Lung (tissue), 12 donors: ENCODE measurements around the gene MAP2K5. TPM values are rescaled to one million over a fixed set of nuclear protein-coding genes. Genes with fewer than 3 reads are reported as not detected.

ENCODE experiments used
- ATAC-seq: fragments of 200-7000 bp; cut with Tn5 transposase; one replicate; pipeline ENCODE4 v1.9.1; 2020; ENCODE audit warnings: moderate number of reproducible peaks; ENCODE audit not compliant: insufficient read depth, low FRiP score
- DNase-seq, 3 donors: peaks; one replicate each; pipeline ENCODE4 v3.0.0-alpha.2; 2013 to 2017
- H3K27ac ChIP-seq, 2 donors: one replicate each; pipeline ENCODE4 v1.5.1; 2013; ENCODE audit warnings: mild to moderate bottlenecking in 2 of 2, moderate library complexity in 2 of 2, control low read depth in 1 of 2, inconsistent platforms in 1 of 2, low read depth in 1 of 2, low read length in 1 of 2
- H3K27me3 ChIP-seq, 3 donors: one replicate each; pipeline ENCODE4 v1.5.1; 2013; ENCODE audit warnings: low read length in 2 of 3; ENCODE audit not compliant: control insufficient read depth in 3 of 3, insufficient read depth in 3 of 3
- H3K36me3 ChIP-seq, 4 donors: one replicate each; pipeline ENCODE4 v1.5.1; 2013; ENCODE audit warnings: low read length in 4 of 4, mild to moderate bottlenecking in 1 of 4, moderate library complexity in 1 of 4; ENCODE audit not compliant: control insufficient read depth in 4 of 4, insufficient read depth in 4 of 4
- H3K4me1 ChIP-seq, 5 donors: one replicate each; pipeline ENCODE4 v1.5.1; 2013; ENCODE audit warnings: low read length in 5 of 5, mild to moderate bottlenecking in 2 of 5, moderate library complexity in 1 of 5; ENCODE audit not compliant: control insufficient read depth in 5 of 5, insufficient read depth in 5 of 5
- H3K4me3 ChIP-seq: one replicate; pipeline ENCODE4 v1.5.1; 2013; ENCODE audit warnings: mild to moderate bottlenecking, control low read depth, moderate library complexity
- H3K9ac ChIP-seq, 2 donors: one replicate each; pipeline ENCODE4 v1.5.1; 2013; ENCODE audit warnings: low read length in 2 of 2, control low read depth in 1 of 2; ENCODE audit not compliant: insufficient read depth in 1 of 2
- H3K9me3 ChIP-seq, 4 donors: one replicate each; pipeline ENCODE4 v1.5.1; 2013; ENCODE audit warnings: low read length in 3 of 4, mild to moderate bottlenecking in 1 of 4, moderate library complexity in 1 of 4; ENCODE audit not compliant: control insufficient read depth in 4 of 4, insufficient read depth in 3 of 4
- WGBS, 2 donors: extraction: QIAGEN DNeasy Blood & Tissue Kit; methylation state at CpG; one replicate each; pipeline ENCODE4 v1.1.7; 2013; 5-methylcytosine and 5-hydroxymethylcytosine counted together
- polyA plus RNA-seq, 2 donors: library from polyadenylated mRNA; stranded (reverse); fragments of 200-250 nt; gene quantifications; one replicate each; pipeline ENCODE4 v1.2.1, GENCODE V29; 2013
- total RNA-seq, 2 donors: library from RNA; depleted of rRNA in 1 of 2; stranded (reverse); fragments of >200 nt in 1 of 2; gene quantifications; one replicate each; pipeline ENCODE4 v1.2.1, GENCODE V29; 2014 to 2021
- TF ChIP-seq, protein P1 (sequence below): IDR thresholded peaks from 2 replicates; pipeline ENCODE4 v1.5.1; 2012; ENCODE audit warnings: mild to moderate bottlenecking; ENCODE audit errors: control extremely low read depth, extremely low read depth
- donor health status: control.
- donor health status: control.
- donor health status: Bipolar disorder and iron deficiency.
- donor health status: healthy.
- donor health status: DM: yes; HTN: yes; CAD: no.

MAP2K5 gene
- total and polyA plus RNA-seq, 4 donors, result 6.3 to 19.1 (median 12.4) TPM

DNA sequence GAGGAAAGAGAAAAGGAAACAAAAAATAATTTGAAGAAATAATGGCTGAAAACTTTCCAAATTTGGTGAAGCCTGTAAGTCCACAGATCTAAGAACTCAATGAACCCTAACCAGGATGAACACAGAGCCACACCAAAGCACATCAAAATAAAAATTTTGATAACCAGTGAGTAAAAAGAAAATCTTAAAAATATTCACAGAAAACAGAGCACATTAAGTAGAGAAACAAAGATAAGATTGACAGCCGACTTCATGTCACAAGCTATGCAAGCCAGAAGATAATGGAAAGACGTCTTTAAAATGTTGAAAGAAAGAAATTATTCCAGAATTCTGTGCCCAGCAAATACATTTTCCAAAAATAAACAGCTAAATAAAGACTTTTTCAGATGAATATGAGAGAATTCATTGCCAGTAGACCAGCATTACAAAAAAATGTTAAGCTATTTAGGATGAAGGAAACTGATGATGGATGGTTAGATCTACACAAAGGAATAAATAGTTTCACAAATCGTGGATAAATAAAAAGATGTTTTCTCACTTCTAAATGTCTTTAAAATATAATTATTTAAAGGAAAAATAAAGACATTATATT lies 142.6 kb downstream of the MAP2K5 start:
- Histone ChIP-seq H3K27ac (no peak overlapping the region), H3K27me3 (no peaks in the 10 kb centered on the region), H3K36me3 (peaks cover 0 to 4% (median 1%) of the 10 kb centered on the region in 4 donors), H3K4me1 (no peaks in the 10 kb centered on the region), H3K9me3 (peaks cover 0 to 12% (median 4%) of the 10 kb centered on the region in 4 donors), H3K4me3 (no peak overlapping the region), H3K9ac (no peak overlapping the region)
- ATAC-seq (no peak), DNase-seq (peak in 2 of 3 donors; percentile 60 to 69)
- WGBS, 2 donors, result 89 to 93% methylated on average over 3 of the region's 3 CpGs
- TF ChIP-seq, protein P1, sequence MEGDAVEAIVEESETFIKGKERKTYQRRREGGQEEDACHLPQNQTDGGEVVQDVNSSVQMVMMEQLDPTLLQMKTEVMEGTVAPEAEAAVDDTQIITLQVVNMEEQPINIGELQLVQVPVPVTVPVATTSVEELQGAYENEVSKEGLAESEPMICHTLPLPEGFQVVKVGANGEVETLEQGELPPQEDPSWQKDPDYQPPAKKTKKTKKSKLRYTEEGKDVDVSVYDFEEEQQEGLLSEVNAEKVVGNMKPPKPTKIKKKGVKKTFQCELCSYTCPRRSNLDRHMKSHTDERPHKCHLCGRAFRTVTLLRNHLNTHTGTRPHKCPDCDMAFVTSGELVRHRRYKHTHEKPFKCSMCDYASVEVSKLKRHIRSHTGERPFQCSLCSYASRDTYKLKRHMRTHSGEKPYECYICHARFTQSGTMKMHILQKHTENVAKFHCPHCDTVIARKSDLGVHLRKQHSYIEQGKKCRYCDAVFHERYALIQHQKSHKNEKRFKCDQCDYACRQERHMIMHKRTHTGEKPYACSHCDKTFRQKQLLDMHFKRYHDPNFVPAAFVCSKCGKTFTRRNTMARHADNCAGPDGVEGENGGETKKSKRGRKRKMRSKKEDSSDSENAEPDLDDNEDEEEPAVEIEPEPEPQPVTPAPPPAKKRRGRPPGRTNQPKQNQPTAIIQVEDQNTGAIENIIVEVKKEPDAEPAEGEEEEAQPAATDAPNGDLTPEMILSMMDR, result no peak

DNA sequence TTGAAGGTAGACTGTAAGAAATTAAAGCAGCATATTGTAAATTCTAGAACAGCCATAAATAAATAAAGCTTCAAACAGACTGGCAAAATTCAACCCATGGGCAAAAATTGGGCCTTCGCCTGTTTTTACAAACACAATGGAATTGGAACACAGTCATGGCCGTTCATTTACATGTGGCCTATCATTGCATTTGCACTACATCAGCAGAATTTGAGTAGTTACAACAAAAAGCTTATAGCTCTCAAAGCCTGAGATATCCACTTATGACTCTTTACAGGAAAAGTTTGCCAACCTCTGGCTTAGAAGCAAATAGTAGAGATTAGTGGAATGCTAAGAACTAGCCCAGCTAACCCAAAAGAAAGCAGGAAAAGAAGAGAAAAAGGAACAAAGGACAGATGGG lies 143.2 kb downstream of the MAP2K5 start:
- DNase-seq (no peak), ATAC-seq (no peak)
- H3K9me3 ChIP-seq, result peaks cover 0 to 12% (median 4%) of the 10 kb centered on the region in 4 donors
- H3K27ac ChIP-seq, result no peak overlapping the region
- peaks cover 0 to 4% (median under 1%) of the 10 kb centered on the region in 4 donors for H3K36me3 ChIP-seq
- WGBS, 2 donors, result 97 to 99% methylated on average over 2 of the region's 2 CpGs
- no peaks in the 10 kb centered on the region for H3K27me3 ChIP-seq
- H3K4me1 ChIP-seq, result no peaks in the 10 kb centered on the region
- H3K4me3 ChIP-seq, result no peak overlapping the region
- TF ChIP-seq, protein P1, result no peak
- no peak overlapping the region for H3K9ac ChIP-seq

DNA sequence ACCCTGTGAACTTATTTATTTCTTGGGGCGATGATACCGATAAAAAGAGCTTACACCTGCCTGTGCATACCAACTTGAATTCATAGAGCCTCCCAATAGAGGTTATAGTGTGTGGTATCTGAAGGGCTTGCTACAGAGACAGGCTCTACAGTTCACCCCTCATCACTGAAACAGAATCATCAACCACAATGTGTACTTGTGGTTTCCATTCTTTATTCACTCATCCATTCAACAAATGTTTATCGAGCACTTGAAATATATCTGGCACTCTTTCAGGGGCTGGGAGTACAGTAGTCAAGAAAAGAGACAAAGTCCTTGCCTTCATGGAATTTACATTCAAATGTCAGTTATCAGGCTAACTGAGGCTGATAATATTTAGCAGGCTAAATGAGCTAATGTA lies 148.4 kb downstream of the MAP2K5 start:
- peaks cover 0 to 4% (median 0%) of the 10 kb centered on the region in 4 donors for H3K36me3 ChIP-seq
- no peak overlapping the region for H3K9ac ChIP-seq
- no peak overlapping the region for H3K27ac ChIP-seq
- TF ChIP-seq, protein P1, result no peak
- H3K4me1 ChIP-seq, result no peaks in the 10 kb centered on the region
- DNase-seq (peak in 2 of 3 donors; percentile 11 to 28), ATAC-seq (no peak)
- 76 to 89% methylated on average over 3 of the region's 3 CpGs for WGBS, 2 donors
- H3K4me3 ChIP-seq, result no peak overlapping the region
- H3K27me3 ChIP-seq, result no peaks in the 10 kb centered on the region
- no peaks in the 10 kb centered on the region for H3K9me3 ChIP-seq

DNA sequence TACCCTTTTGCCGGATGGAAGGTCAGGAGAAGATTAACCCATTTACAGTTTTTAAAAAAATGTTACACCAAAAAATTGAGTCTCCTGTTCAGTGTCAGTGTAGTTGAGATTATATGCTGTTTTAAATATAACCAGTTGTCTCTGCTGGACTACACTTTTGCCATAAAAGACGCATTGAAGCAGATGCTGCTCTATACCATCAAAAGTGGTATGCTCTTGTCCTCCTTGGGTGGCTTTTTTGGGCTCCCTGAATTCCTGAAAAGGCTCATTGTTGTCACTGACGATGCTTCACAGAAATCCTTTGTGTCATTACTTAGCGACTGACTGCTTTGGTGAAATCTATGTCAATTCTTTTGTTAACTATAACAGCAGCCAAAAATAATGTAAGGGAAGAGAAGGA lies 148.9 kb downstream of the MAP2K5 start:
- 86 to 92% methylated on average over 4 of the region's 4 CpGs for WGBS, 2 donors
- no peak for DNase-seq
- Histone ChIP-seq H3K9me3 (no peaks in the 10 kb centered on the region), H3K27me3 (no peaks in the 10 kb centered on the region), H3K4me3 (no peak overlapping the region), H3K27ac (no peak overlapping the region), H3K4me1 (no peaks in the 10 kb centered on the region), H3K9ac (no peak overlapping the region), H3K36me3 (peaks cover 0 to 4% (median 0%) of the 10 kb centered on the region in 4 donors)
- ATAC-seq, result no peak
- TF ChIP-seq, protein P1, result no peak
